Muscle of leg (tissue), 11 donors: ENCODE measurements around the gene KIAA1755. TPM values are rescaled to one million over a fixed set of nuclear protein-coding genes. Genes with fewer than 3 reads are reported as not detected.

ENCODE experiments used
- DNase-seq: peaks from one replicate; pipeline ENCODE4 v3.0.0; 2013
- H3K27ac ChIP-seq: one replicate; pipeline ENCODE4 v1.5.1; 2013; ENCODE audit warnings: mild to moderate bottlenecking, low read length, control low read depth
- H3K27me3 ChIP-seq: one replicate; pipeline ENCODE4 v1.6.1; 2013; ENCODE audit warnings: low read length; ENCODE audit not compliant: control insufficient read depth, insufficient read depth
- H3K36me3 ChIP-seq: one replicate; pipeline ENCODE4 v1.6.1; 2013; ENCODE audit warnings: low read length; ENCODE audit not compliant: control insufficient read depth, insufficient read depth
- H3K4me1 ChIP-seq: one replicate; pipeline ENCODE4 v1.6.1; 2013; ENCODE audit warnings: low read length; ENCODE audit not compliant: control insufficient read depth, insufficient read depth
- H3K4me3 ChIP-seq: one replicate; pipeline ENCODE4 v1.5.1; 2013; ENCODE audit warnings: low read length, control low read depth
- H3K9me3 ChIP-seq: replicated peaks from 2 replicates; pipeline ENCODE4 v1.6.1; 2013; ENCODE audit warnings: low read depth, low read length; ENCODE audit not compliant: control insufficient read depth
- WGBS: methylation state at CpG from one replicate; pipeline ENCODE4 v1.1.5; 2013; ENCODE audit warnings: missing lambda C conversion rate; ENCODE audit not compliant: insufficient coverage; 5-methylcytosine and 5-hydroxymethylcytosine counted together
- polyA plus RNA-seq, 8 donors: library from polyadenylated mRNA; unstranded; fragments of 120-200 nt; gene quantifications; one replicate each; pipeline versions ENCODE4 v1.2.1 to v1.2.3, GENCODE V29; 2013; ENCODE audit warnings: inconsistent platforms in 1 of 8, low replicate concordance in 1 of 8; ENCODE audit not compliant: insufficient read length in 8 of 8, insufficient read depth in 1 of 8
- total RNA-seq: library from RNA; stranded (reverse); fragments of 120-200 nt; gene quantifications from one replicate; pipeline ENCODE4 v1.2.4, GENCODE V29; 2013

KIAA1755 gene
- total and polyA plus RNA-seq, 9 donors, result 5.0 to 19.6 (median 9.7) TPM

DNA sequence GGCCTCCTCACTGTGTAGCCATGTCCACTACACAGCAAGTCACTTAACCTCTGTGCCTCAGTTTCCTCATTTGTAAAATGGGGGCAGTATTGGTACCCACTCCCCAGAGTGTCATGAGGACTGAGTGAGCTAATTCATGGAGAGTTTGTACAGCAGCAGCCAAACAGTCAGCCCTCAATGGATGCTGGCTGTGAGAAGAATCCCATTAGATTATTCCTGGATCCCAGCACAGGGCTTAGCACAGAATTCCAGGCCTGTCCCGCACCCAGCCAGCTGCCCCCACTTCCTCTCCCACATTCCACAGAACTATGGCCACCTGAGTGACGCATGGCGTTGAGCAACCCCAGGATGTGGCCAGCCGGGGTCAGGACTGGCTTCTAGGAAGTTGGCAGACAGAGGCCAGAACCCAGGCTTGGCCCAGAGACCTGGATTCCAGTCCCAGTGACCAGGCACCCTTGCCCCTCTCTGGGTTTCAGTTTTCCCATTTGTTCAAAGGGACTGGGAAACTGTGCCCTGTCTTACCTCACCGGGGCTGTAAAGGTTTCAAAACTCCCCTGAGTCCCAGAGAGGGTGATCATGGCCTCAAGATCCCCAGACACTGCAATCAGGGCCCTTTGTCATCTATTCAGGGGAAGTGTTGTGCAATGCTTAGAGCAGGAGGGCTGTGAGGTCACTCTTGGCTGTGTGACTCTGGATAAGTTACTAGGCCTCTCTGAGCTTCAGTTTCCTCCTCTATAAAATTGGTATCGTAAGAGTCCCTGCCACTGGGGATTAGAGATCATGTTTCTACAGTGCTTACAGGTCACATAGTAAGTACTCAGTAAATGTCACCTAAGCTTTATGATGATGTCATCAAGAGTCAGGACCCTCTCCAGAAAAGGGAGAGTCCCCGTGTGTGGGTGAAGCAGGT is 92.4 kb downstream of the KIAA1755 start:
- Histone ChIP-seq H3K4me3 (no peak overlapping the region), H3K9me3 (no peaks in the 10 kb centered on the region), H3K27ac (no peak overlapping the region), H3K36me3 (no peaks in the 10 kb centered on the region), H3K4me1 (peaks cover 33% of the 10 kb centered on the region), H3K27me3 (no peaks in the 10 kb centered on the region)
- 53% methylated on average over 4 of the region's 7 CpGs for WGBS
- DNase-seq, result no peak

DNA sequence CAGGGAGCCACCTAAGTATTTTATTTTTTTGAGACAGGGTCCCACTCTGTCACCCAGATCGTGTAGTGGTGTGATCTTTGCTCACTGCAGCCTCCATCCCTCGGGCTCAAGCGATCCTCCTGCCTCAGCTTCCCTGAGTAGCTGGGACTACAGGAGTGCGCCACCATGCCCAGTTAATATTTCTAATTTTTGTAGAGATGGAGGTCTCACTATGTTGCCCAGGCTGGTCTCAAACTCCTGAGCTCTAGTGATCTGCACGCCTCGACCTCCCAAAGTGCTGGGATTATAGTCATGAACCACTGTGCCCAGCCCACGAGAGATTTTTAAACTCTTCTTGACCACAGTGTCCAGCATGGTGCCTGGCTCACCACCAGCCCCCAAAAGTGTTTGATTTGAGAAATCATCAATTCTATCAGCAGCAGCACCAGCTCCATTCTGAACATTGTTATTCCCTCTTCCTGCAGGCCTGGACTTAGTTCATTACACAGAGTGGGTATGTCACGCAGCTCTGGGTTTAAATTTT is 93.1 kb downstream of the KIAA1755 start:
- no peaks in the 10 kb centered on the region for H3K27me3 ChIP-seq
- H3K9me3 ChIP-seq, result no peaks in the 10 kb centered on the region
- peaks cover 33% of the 10 kb centered on the region for H3K4me1 ChIP-seq
- no peak overlapping the region for H3K27ac ChIP-seq
- no peaks in the 10 kb centered on the region for H3K36me3 ChIP-seq
- H3K4me3 ChIP-seq, result no peak overlapping the region
- DNase-seq, result no peak
- 90% methylated on average over 3 of the region's 8 CpGs for WGBS

GRCh38 chr20:38166703-38167233 is 93.8 kb downstream of the KIAA1755 start:
- Histone ChIP-seq H3K4me3 (no peak overlapping the region), H3K27ac (no peak overlapping the region), H3K4me1 (peaks cover 33% of the 10 kb centered on the region), H3K9me3 (no peaks in the 10 kb centered on the region), H3K36me3 (no peaks in the 10 kb centered on the region), H3K27me3 (no peaks in the 10 kb centered on the region)
- 69% methylated on average over 10 of the region's 11 CpGs for WGBS
- DNase-seq, result no peak

DNA sequence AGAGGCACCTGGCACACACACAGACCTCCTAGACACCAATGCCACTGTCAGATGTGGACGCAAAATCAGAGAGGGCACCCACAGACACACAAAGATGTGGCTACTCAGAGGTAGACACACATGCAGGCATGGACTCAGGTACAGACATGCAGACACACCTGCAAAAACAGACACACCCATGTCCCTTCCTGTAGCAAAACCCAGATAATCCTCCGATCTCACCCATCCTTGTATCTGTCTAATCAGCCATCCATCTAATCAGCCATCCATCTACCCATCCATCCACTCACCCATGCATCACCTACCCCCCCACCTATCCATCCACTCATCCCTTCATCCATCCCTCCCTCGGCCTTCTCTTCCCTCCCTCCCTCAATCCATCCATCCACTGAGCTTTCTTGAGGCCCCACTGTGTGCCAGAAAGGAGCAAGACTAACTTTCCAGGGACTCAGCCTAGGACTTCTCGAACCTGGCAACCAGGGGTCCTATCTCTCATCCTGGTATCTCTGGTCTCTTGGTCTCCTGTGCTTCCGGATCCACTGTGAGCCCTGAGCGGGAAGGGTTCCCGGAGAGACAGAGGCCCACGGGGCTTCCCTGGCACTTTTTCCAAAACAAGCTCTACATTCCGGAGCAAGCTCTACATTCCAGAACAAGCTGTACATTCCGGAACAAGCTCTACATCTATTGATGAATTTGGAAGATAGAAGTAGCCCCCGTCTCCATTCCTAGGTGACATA is 94.4 kb downstream of the KIAA1755 start:
- H3K4me3 ChIP-seq, result no peak overlapping the region
- no peak overlapping the region for H3K27ac ChIP-seq
- peaks cover 30% of the 10 kb centered on the region for H3K4me1 ChIP-seq
- no peaks in the 10 kb centered on the region for H3K27me3 ChIP-seq
- DNase-seq, result peak; percentile 66
- 73% methylated on average over 5 of the region's 11 CpGs for WGBS
- H3K36me3 ChIP-seq, result no peaks in the 10 kb centered on the region
- H3K9me3 ChIP-seq, result no peaks in the 10 kb centered on the region

- no peaks in the 10 kb centered on the region for H3K27me3 ChIP-seq
- H3K27ac ChIP-seq, result no peak within 1 kb of the TSS
- H3K4me1 ChIP-seq, result peaks cover 26% of the 10 kb centered on the region
- no peaks in the 10 kb centered on the region for H3K36me3 ChIP-seq
- H3K4me3 ChIP-seq, result peak within 1 kb of the TSS; percentile 39
- no peaks in the 10 kb centered on the region for H3K9me3 ChIP-seq
- DNase-seq, result peak; percentile 48
- WGBS, result 15% methylated on average over 38 of the region's 46 CpGs
These were observed 95.2 kb downstream of the KIAA1755 start, which contains the start of gene TGM2 for GRCh38 chr20:38165089-38165965. TGM2 (minus strand) TSS chr20:38165270; CDS start chr20:38165198, 72 bp downstream.

GRCh38 chr20:38164624-38165088 is 95.9 kb downstream of the KIAA1755 start:
- no peaks in the 10 kb centered on the region for H3K27me3 ChIP-seq
- DNase-seq, result no peak
- peak overlapping the region; percentile 39 for H3K4me3 ChIP-seq

DNA sequence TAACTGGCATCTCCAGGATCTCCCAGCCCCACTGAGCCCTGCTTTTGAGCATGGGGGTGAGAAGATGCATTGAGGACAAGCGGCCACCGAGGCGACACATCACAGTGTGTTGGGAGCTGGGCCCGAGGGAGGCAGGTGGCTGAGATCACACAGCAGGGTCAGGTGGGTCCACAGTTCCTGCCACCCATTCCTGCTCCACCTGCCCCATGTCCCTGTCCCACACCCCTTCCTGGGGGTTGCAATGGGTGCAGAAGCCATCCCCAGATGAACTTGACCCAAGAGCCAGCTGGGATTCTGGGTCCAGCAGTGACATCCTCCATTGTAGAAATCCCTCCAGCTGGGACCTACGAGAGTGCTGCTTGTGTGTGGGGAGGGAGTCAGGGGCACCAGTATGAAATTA is 96.5 kb downstream of the KIAA1755 start:
- Histone ChIP-seq H3K27ac (no peak overlapping the region), H3K36me3 (no peaks in the 10 kb centered on the region), H3K27me3 (no peaks in the 10 kb centered on the region), H3K9me3 (no peaks in the 10 kb centered on the region), H3K4me1 (peaks cover 27% of the 10 kb centered on the region), H3K4me3 (no peak overlapping the region)
- no CpG with 5 or more reads among the region's 5 CpGs for WGBS
- DNase-seq, result no peak

More at GRCh38 chr20:38164624-38165088, 95.9 kb downstream of the KIAA1755 start:
- H3K36me3 ChIP-seq, result no peaks in the 10 kb centered on the region
- peaks cover 24% of the 10 kb centered on the region for H3K4me1 ChIP-seq
- no peak overlapping the region for H3K27ac ChIP-seq
- no peaks in the 10 kb centered on the region for H3K9me3 ChIP-seq
- 52% methylated on average over 9 of the region's 14 CpGs for WGBS

DNA sequence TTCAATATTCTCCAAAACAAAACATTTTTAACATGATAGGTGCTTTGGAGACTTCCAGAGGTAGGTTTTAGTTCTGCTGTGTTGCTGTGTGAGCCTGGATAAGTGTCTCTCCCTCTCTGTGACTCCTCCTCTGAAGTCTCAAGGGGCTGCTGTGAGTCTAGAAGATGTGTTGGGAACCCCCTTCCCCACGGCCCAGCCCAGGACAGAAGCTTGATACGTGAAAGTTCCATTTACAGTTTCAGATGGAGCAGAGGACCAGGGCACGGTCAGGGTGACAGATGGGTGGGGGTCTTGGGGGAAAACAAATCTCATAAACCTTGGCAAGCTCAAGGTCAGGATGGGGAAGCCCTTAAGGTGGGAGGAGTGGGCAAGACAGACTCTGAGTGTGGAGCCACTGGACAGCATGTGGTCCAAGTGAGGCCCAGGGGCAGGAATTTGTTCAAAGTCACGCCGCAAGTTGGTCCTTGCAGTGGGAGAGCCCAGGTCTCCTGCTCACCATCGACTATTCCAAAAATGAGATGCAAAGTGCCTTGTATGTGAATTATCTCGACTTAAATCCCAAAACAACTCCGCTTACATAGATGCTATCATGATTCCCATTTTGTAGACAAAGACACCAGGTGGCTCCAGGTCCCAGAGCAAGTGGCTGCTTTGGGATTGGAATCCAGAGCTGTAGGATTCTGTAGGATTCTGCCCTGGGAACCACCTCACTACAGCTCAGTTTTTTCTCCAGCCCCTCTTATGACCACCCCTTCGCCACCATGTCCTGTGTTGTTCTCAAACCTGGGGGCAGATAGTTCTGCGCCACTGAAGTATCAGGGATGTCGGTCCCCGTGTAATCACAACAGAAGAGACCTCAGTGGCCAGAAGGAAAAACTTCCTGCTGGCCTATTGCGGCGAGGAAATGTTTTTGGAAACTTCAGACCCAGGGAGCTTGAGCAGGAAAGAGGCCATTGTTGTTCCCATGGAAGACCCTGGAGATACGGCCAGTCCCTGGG is 97.4 kb downstream of the KIAA1755 start:
- Histone ChIP-seq H3K4me1 (peaks cover 35% of the 10 kb centered on the region), H3K4me3 (no peak overlapping the region), H3K27ac (no peak overlapping the region), H3K9me3 (no peaks in the 10 kb centered on the region), H3K36me3 (no peaks in the 10 kb centered on the region), H3K27me3 (no peaks in the 10 kb centered on the region)
- 82% methylated on average over 10 of the region's 15 CpGs for WGBS
- no peak for DNase-seq
